NT2/D1 (cell line): ENCODE measurements around the gene CCR2.
"Not testable (repeated sequence)": the region's sequence is repeated elsewhere in the genome, so short reads cannot be mapped to it uniquely, and the experiment has no call there.

Experiments used
- DNase-seq: peaks from one replicate; pipeline ENCODE4 v3.0.0-alpha.2; 2011; ENCODE audit warnings: low read depth, low spot score
- H3K27me3 ChIP-seq: 2 replicates; pipeline ENCODE4 v1.6.0; 2011; ENCODE audit warnings: mild to moderate bottlenecking; ENCODE audit not compliant: insufficient read length, insufficient read depth
- H3K36me3 ChIP-seq: 2 replicates; pipeline ENCODE4 v1.6.1; 2011; ENCODE audit warnings: mild to moderate bottlenecking, low read length, mixed read lengths; ENCODE audit not compliant: insufficient read depth, insufficient read length
- H3K4me1 ChIP-seq: 2 replicates; pipeline ENCODE4 v1.5.1; 2011; ENCODE audit not compliant: insufficient read depth, insufficient read length
- H3K4me3 ChIP-seq: 2 replicates; pipeline ENCODE4 v1.5.1; 2011; ENCODE audit warnings: low read depth; ENCODE audit not compliant: insufficient read length
- H3K9ac ChIP-seq: 2 replicates; pipeline ENCODE4 v1.6.0; 2011; ENCODE audit warnings: low read depth; ENCODE audit not compliant: insufficient read length
- H3K9me3 ChIP-seq: 2 replicates; pipeline ENCODE4 v1.5.1; 2011; ENCODE audit warnings: mild to moderate bottlenecking, low read length; ENCODE audit not compliant: insufficient read depth
- SUZ12 ChIP-seq: IDR thresholded peaks from 2 replicates; pipeline ENCODE4 v1.6.1; 2011; ENCODE audit not compliant: insufficient read length, insufficient read depth; ENCODE audit errors: extremely low read depth
- YY1 ChIP-seq: IDR thresholded peaks from 2 replicates; pipeline ENCODE4 v1.6.1; 2011; ENCODE audit not compliant: insufficient read length, insufficient read depth
- ZNF274 ChIP-seq: IDR thresholded peaks from 2 replicates; pipeline ENCODE4 v1.6.1; 2011; ENCODE audit warnings: mild to moderate bottlenecking, low read depth, low read length

CCR2 gene

GRCh38 chr3:46399557-46399956, 45.6 kb downstream of the CCR2 start:
- DNase-seq = no peak
- Histone ChIP-seq H3K4me1 (no peaks in the 10 kb centered on the region), H3K27me3 (no peaks in the 10 kb centered on the region), H3K36me3 (no peaks in the 10 kb centered on the region), H3K9ac (no peak overlapping the region), H3K4me3 (no peak overlapping the region), H3K9me3 (no peaks in the 10 kb centered on the region)
- TF ChIP-seq ZNF274 = no peak
- TF ChIP-seq SUZ12 = no peak
- TF ChIP-seq YY1 = no peak

GRCh38 chr3:46400000-46400734, 46.3 kb downstream of the CCR2 start:
- Histone ChIP-seq H3K36me3 (no peaks in the 10 kb centered on the region), H3K27me3 (no peaks in the 10 kb centered on the region), H3K9me3 (no peaks in the 10 kb centered on the region), H3K4me3 (no peak overlapping the region), H3K9ac (no peak overlapping the region), H3K4me1 (peaks cover under 1% of the 10 kb centered on the region)
- DNase-seq = no peak
- TF ChIP-seq YY1 (no peak), SUZ12 (no peak), ZNF274 (no peak)

- Histone ChIP-seq H3K4me1 (peaks cover 4% of the 10 kb centered on the region), H3K27me3 (no peaks in the 10 kb centered on the region), H3K9me3 (no peaks in the 10 kb centered on the region), H3K4me3 (no peak overlapping the region), H3K36me3 (no peaks in the 10 kb centered on the region), H3K9ac (no peak overlapping the region)
- no peak for DNase-seq
- TF ChIP-seq SUZ12 (no peak), YY1 (no peak), ZNF274 (no peak)
Observed at GRCh38 chr3:46400846-46401245, 46.9 kb downstream of the CCR2 start.

- no peaks in the 10 kb centered on the region for H3K9me3 ChIP-seq
- peaks cover 4% of the 10 kb centered on the region for H3K4me1 ChIP-seq
- H3K9ac ChIP-seq = no peak overlapping the region
- H3K36me3 ChIP-seq = no peaks in the 10 kb centered on the region
- no peaks in the 10 kb centered on the region for H3K27me3 ChIP-seq
- no peak for DNase-seq
- no peak overlapping the region for H3K4me3 ChIP-seq
- TF ChIP-seq YY1 (no peak), ZNF274 (no peak), SUZ12 (no peak)
Observed at GRCh38 chr3:46401579-46401978, 47.7 kb downstream of the CCR2 start.

GRCh38 chr3:46402902-46403301, 49.0 kb downstream of the CCR2 start:
- not testable (repeated sequence) for H3K4me3 ChIP-seq, H3K4me1 ChIP-seq, H3K9me3 ChIP-seq, H3K27me3 ChIP-seq, H3K36me3 ChIP-seq, H3K9ac ChIP-seq, DNase-seq

GRCh38 chr3:46405301-46406019, 51.5 kb downstream of the CCR2 start:
- Histone ChIP-seq H3K4me1 (peaks cover 4% of the 10 kb centered on the region), H3K9ac (no peak overlapping the region), H3K4me3 (no peak overlapping the region), H3K9me3 (no peaks in the 10 kb centered on the region), H3K27me3 (no peaks in the 10 kb centered on the region), H3K36me3 (no peaks in the 10 kb centered on the region)
- no peak for DNase-seq
- TF ChIP-seq ZNF274 = no peak
- TF ChIP-seq YY1 = no peak
- TF ChIP-seq SUZ12 = no peak

GRCh38 chr3:46406443-46406787, 52.5 kb downstream of the CCR2 start:
- Histone ChIP-seq H3K27me3 (no peaks in the 10 kb centered on the region), H3K4me1 (peaks cover 4% of the 10 kb centered on the region), H3K9ac (no peak overlapping the region), H3K4me3 (no peak overlapping the region), H3K36me3 (no peaks in the 10 kb centered on the region), H3K9me3 (no peaks in the 10 kb centered on the region)
- no peak for DNase-seq
- TF ChIP-seq SUZ12 (no peak), YY1 (no peak), ZNF274 (no peak)
